IMR-90 (cell line): Measurements from ENCODE around the gene BIK. TPM values are rescaled to one million over a fixed set of nuclear protein-coding genes. Genes with fewer than 3 reads are reported as not detected.

Experiments
- ATAC-seq: fragments of 200-7000 bp; cut with Tn5 transposase; 2 replicates; pipeline ENCODE4 v1.9.1; 2020; ENCODE audit warnings: low read depth, mild to moderate bottlenecking, moderate library complexity
- BruUV-seq: library from RNA; stranded (reverse); fragments of 400-500 nt; replicated peaks from 2 replicates; lab custom pipeline; 2021; lab: Mats Ljungman, UMichigan
- CTCF ChIA-PET: fragments of 300-600 bp; formaldehyde crosslinking; extraction: SDS; loops from one replicate; lab custom pipeline; 2021; ENCODE audit warnings: antibody characterized with exemption; lab: Yijun Ruan, JAX
- POLR2A ChIA-PET: fragments of 300-600 bp; sonication (Branson Sonifier 250); formaldehyde crosslinking; loops from one replicate; lab custom pipeline; 2022; ENCODE audit warnings: antibody characterized with exemption; ENCODE audit not compliant: unreplicated experiment; lab: Charles Lee
- DNase-seq: peaks from one replicate; pipeline ENCODE4 v3.0.0; 2013
- H2AFZ ChIP-seq: replicated peaks from 2 replicates; pipeline ENCODE3; 2013; ENCODE audit warnings: low read length, mild to moderate bottlenecking; ENCODE audit not compliant: poor library complexity
- H2AK5ac ChIP-seq: 2 replicates; pipeline ENCODE4 v1.6.1; 2013; ENCODE audit warnings: low read depth, low read length, inconsistent platforms
- H2AK9ac ChIP-seq: replicated peaks from 2 replicates; pipeline ENCODE3; 2013; ENCODE audit warnings: mild to moderate bottlenecking, low read depth, low read length, moderate library complexity; ENCODE audit not compliant: poor library complexity
- H2BK120ac ChIP-seq: 2 replicates; pipeline ENCODE4 v1.6.1; 2013; ENCODE audit warnings: low read depth, low read length, inconsistent platforms
- H2BK15ac ChIP-seq: 3 replicates; pipeline ENCODE4 v1.6.1; 2013; ENCODE audit warnings: low read depth, low read length, inconsistent platforms
- H2BK20ac ChIP-seq: 2 replicates; pipeline ENCODE4 v1.6.1; 2013; ENCODE audit warnings: low read depth, mild to moderate bottlenecking, inconsistent platforms, low read length, moderate library complexity
- H2BK5ac ChIP-seq: 2 replicates; pipeline ENCODE4 v1.6.1; 2013; ENCODE audit warnings: mild to moderate bottlenecking, low read depth, low read length, inconsistent platforms; ENCODE audit not compliant: poor library complexity, severe bottlenecking
- H3K14ac ChIP-seq: replicated peaks from 2 replicates; pipeline ENCODE4 v1.6.1; 2013; ENCODE audit warnings: low read depth, low read length, inconsistent platforms
- H3K18ac ChIP-seq: 2 replicates; pipeline ENCODE4 v1.6.1; 2013; ENCODE audit warnings: low read depth, low read length, control low read depth
- H3K23ac ChIP-seq: 2 replicates; pipeline ENCODE4 v1.6.1; 2013; ENCODE audit warnings: low read depth, low read length, inconsistent platforms
- H3K27ac ChIP-seq: 2 replicates; pipeline ENCODE4 v1.5.1; 2013; ENCODE audit warnings: mild to moderate bottlenecking, control low read depth, low read length; ENCODE audit not compliant: insufficient read depth
- H3K27me3 ChIP-seq: 2 replicates; pipeline ENCODE4 v1.6.1; 2013; ENCODE audit warnings: low read length; ENCODE audit not compliant: control insufficient read depth, insufficient read depth
- H3K36me3 ChIP-seq: 2 replicates; pipeline ENCODE4 v1.6.1; 2013; ENCODE audit warnings: low read length, mixed read lengths; ENCODE audit not compliant: control insufficient read depth, insufficient read depth
- H3K4ac ChIP-seq: 2 replicates; pipeline ENCODE4 v1.6.1; 2013; ENCODE audit warnings: low read depth, low read length, inconsistent platforms
- H3K4me1 ChIP-seq: 2 replicates; pipeline ENCODE4 v1.6.1; 2013; ENCODE audit warnings: low read length, mixed read lengths; ENCODE audit not compliant: control insufficient read depth, insufficient read depth
- H3K4me2 ChIP-seq: 2 replicates; pipeline ENCODE4 v1.6.1; 2013; ENCODE audit warnings: low read depth, mild to moderate bottlenecking, control low read depth, low read length, moderate library complexity
- H3K4me3 ChIP-seq: 2 replicates; pipeline ENCODE4 v1.5.1; 2013; ENCODE audit warnings: low read depth, mild to moderate bottlenecking, control low read depth, low read length, moderate library complexity; ENCODE audit not compliant: insufficient read depth
- H3K56ac ChIP-seq: 2 replicates; pipeline ENCODE4 v1.6.1; 2013; ENCODE audit warnings: low read length, inconsistent platforms; ENCODE audit not compliant: insufficient read depth; ENCODE audit errors: extremely low read depth
- H3K79me1 ChIP-seq, 2 experiments: 2 replicates each; pipeline ENCODE4 v1.6.1; 2013; ENCODE audit warnings: low read length in 2 of 2, inconsistent platforms in 1 of 2, low read depth in 1 of 2
- H3K9ac ChIP-seq: 2 replicates; pipeline ENCODE4 v1.6.1; 2013; ENCODE audit warnings: low read depth, low read length, control low read depth
- H3K9me1 ChIP-seq: 2 replicates; pipeline ENCODE4 v1.6.1; 2013; ENCODE audit warnings: low read length, inconsistent platforms; ENCODE audit not compliant: insufficient read depth
- H3K9me3 ChIP-seq: 2 replicates; pipeline ENCODE4 v1.6.1; 2013; ENCODE audit warnings: low read length; ENCODE audit not compliant: control insufficient read depth, insufficient read depth
- H4K20me1 ChIP-seq: 2 replicates; pipeline ENCODE4 v1.6.1; 2013; ENCODE audit warnings: low read length, inconsistent platforms; ENCODE audit not compliant: insufficient read depth
- H4K5ac ChIP-seq: 2 replicates; pipeline ENCODE4 v1.6.1; 2013; ENCODE audit warnings: mild to moderate bottlenecking, low read depth, low read length, control low read depth
- H4K8ac ChIP-seq, 2 experiments: 2 replicates each; pipeline ENCODE4 v1.6.1; 2013; ENCODE audit warnings: low read depth in 2 of 2, low read length in 2 of 2, control low read depth in 1 of 2, inconsistent platforms in 1 of 2
- H4K91ac ChIP-seq: 2 replicates; pipeline ENCODE4 v1.6.1; 2013; ENCODE audit warnings: low read depth, low read length, inconsistent platforms; ENCODE audit not compliant: insufficient read depth
- CEBPB ChIP-seq: IDR thresholded peaks from 2 replicates; pipeline ENCODE4 v1.6.1; 2012; ENCODE audit warnings: low read depth, low read length, improper control_type of control experiment
- CHD1 ChIP-seq: IDR thresholded peaks from 2 replicates; pipeline ENCODE4 v1.6.1; 2012; ENCODE audit warnings: low read depth, low read length, improper control_type of control experiment
- CTCF ChIP-seq: conservative IDR thresholded peaks from 2 replicates; pipeline ENCODE4 v1.5.1; 2012; ENCODE audit warnings: mild to moderate bottlenecking, low read depth, low read length, improper control_type of control experiment
- ELK1 ChIP-seq: fragments of 150-350 bp; IDR thresholded peaks from 2 replicates; pipeline ENCODE4 v1.6.1; 2016; ENCODE audit warnings: low read depth, mild to moderate bottlenecking, low read length, moderate library complexity, borderline replicate concordance
- FOS ChIP-seq: fragments of 150-350 bp; IDR thresholded peaks from 2 replicates; pipeline ENCODE4 v1.6.1; 2016; ENCODE audit warnings: low read depth, low read length
- MAFK ChIP-seq: IDR thresholded peaks from 2 replicates; pipeline ENCODE4 v1.6.1; 2012; ENCODE audit warnings: low read depth, low read length, improper control_type of control experiment
- MAZ ChIP-seq: IDR thresholded peaks from 2 replicates; pipeline ENCODE4 v1.6.1; 2012; ENCODE audit warnings: low read depth, mild to moderate bottlenecking, low read length, improper control_type of control experiment, moderate library complexity, borderline replicate concordance
- MXI1 ChIP-seq: IDR thresholded peaks from 2 replicates; pipeline ENCODE4 v1.6.1; 2012; ENCODE audit warnings: low read depth, mild to moderate bottlenecking, low read length, moderate library complexity, borderline replicate concordance
- NFE2L2 ChIP-seq: fragments of 150-350 bp; IDR thresholded peaks from 2 replicates; pipeline ENCODE4 v1.6.1; 2016; ENCODE audit warnings: low read depth, mild to moderate bottlenecking, low read length
- POLR2A ChIP-seq: IDR thresholded peaks from 2 replicates; pipeline ENCODE4 v1.6.1; 2012; ENCODE audit warnings: mild to moderate bottlenecking, low read depth, low read length
- RAD21 ChIP-seq: IDR thresholded peaks from 2 replicates; pipeline ENCODE4 v1.6.1; 2012; ENCODE audit warnings: low read length, improper control_type of control experiment
- RCOR1 ChIP-seq: IDR thresholded peaks from 2 replicates; pipeline ENCODE4 v1.6.1; 2012; ENCODE audit warnings: mild to moderate bottlenecking, low read length, improper control_type of control experiment; ENCODE audit not compliant: insufficient replicate concordance
- RFX5 ChIP-seq: IDR thresholded peaks from 2 replicates; pipeline ENCODE4 v1.8.0; 2012; ENCODE audit warnings: low read depth, mild to moderate bottlenecking, low read length, moderate library complexity
- SMC3 ChIP-seq: fragments of 150-350 bp; IDR thresholded peaks from 2 replicates; pipeline ENCODE4 v1.6.1; 2016; ENCODE audit warnings: low read depth, mild to moderate bottlenecking, antibody characterized with exemption, low read length, moderate library complexity
- USF2 ChIP-seq: fragments of 150-350 bp; IDR thresholded peaks from 2 replicates; pipeline ENCODE4 v1.6.1; 2017; ENCODE audit warnings: mild to moderate bottlenecking, antibody characterized with exemption, low read length, low read depth
- WGBS, 2 experiments: methylation state at CpG; one replicate each; pipeline versions ENCODE4 v1.1.5 to v1.1.7; 2013; ENCODE audit warnings: missing lambda C conversion rate in 2 of 2; ENCODE audit not compliant: insufficient read length in 1 of 2; ENCODE audit errors: extremely low coverage in 2 of 2; 5-methylcytosine and 5-hydroxymethylcytosine counted together
- dilution Hi-C: fragments of 300-500 bp; cut with HindIII; formaldehyde crosslinking; loops from one replicate; pipeline ENCODE4 v1.14.3; 2018; ENCODE audit warnings: low sequenced_read_pairs; ENCODE audit not compliant: unreplicated experiment
- in situ Hi-C: fragments of 300-500 bp; cut with MboI; formaldehyde crosslinking; loops from 3 replicates; pipeline ENCODE4 v1.14.3; 2019; ENCODE audit warnings: low sequenced_read_pairs, inconsistent platforms, mixed read lengths
- intact Hi-C: fragments of 100-400 bp; cut with micrococcal nuclease; formaldehyde crosslinking; loops from 2 replicates; pipeline ENCODE4 v1.10.0; 2022
- polyA plus RNA-seq, 3 experiments: library from polyadenylated mRNA; depleted of rRNA; stranded (reverse); fragments of >200 nt; gene quantifications; 2 replicates each; pipeline ENCODE4 v1.2.3, GENCODE V29; 2012; ENCODE audit warnings: low replicate concordance in 1 of 3
- total RNA-seq: library from RNA; depleted of rRNA; stranded (reverse); fragments of >200 nt; gene quantifications from 2 replicates; pipeline ENCODE4 v1.2.3, GENCODE V29; 2012

Gene BIK
- total and polyA plus RNA-seq, 2 of the 4 experiments (the other 2 are of a cell fraction): 0.18 TPM; not detected in 1

GRCh38 chr22:43176090-43176489 lies 65.5 kb downstream of the BIK start:
- no peak overlapping the region for H3K4me2 ChIP-seq
- H3K9me1 ChIP-seq: no peaks in the 10 kb centered on the region; the same call in 1 of the 2 replicates
- H3K36me3 ChIP-seq: peaks cover 50% of the 10 kb centered on the region
- ATAC-seq (no peak), DNase-seq (no peak)
- TF ChIP-seq RAD21 (no peak), MAFK (no peak), MAZ (no peak), RFX5 (no peak), CEBPB (no peak), NFE2L2 (no peak), CTCF (no peak), CHD1 (no peak), FOS (no peak), SMC3 (no peak), MXI1 (no peak), ELK1 (no peak), RCOR1 (no peak), POLR2A (no peak), USF2 (no peak)
- H3K9ac ChIP-seq: no peak overlapping the region
- no peak overlapping the region for H2BK5ac ChIP-seq
- H3K9me3 ChIP-seq: no peaks in the 10 kb centered on the region
- 100% methylated on average over 2 of the region's 15 CpGs; no CpG with 5 or more reads in 1 of the 2 experiments for WGBS, 2 experiments
- POLR2A ChIA-PET: no interaction called here
- H3K23ac ChIP-seq: no peak overlapping the region
- H3K27me3 ChIP-seq: no peaks in the 10 kb centered on the region
- no TSS peak for BruUV-seq
- no peak overlapping the region for H3K4ac ChIP-seq
- H4K20me1 ChIP-seq: no peaks in the 10 kb centered on the region; the same call in 1 of the 2 replicates
- no peak overlapping the region for H4K5ac ChIP-seq
- H2BK120ac ChIP-seq: no peak overlapping the region
- CTCF ChIA-PET: interaction anchor here (0.8 kb wide), 1 partner anchor 13 kb away, joined by 3 read pairs; no protein-coding TSS in a partner anchor
- H2AFZ ChIP-seq: no peak overlapping the region
- no peak overlapping the region for H2BK15ac ChIP-seq
- no peak overlapping the region for H2BK20ac ChIP-seq
- intact Hi-C loops (no loop called here), dilution Hi-C loops (no loop called here), in situ Hi-C loops (no loop called here)
- H4K8ac ChIP-seq: no peak overlapping the region
- no peak overlapping the region for H2AK5ac ChIP-seq
- H3K4me3 ChIP-seq: no peak overlapping the region
- H3K79me1 ChIP-seq: peaks cover 0 to 2% of the 10 kb centered on the region in 2 experiments; a peak in 1 of 4 replicates
- no peak overlapping the region for H3K18ac ChIP-seq
- H2AK9ac ChIP-seq: no peak overlapping the region
- no peak overlapping the region for H4K91ac ChIP-seq
- H3K4me1 ChIP-seq: no peaks in the 10 kb centered on the region
- H3K14ac ChIP-seq: no peak overlapping the region
- no peak overlapping the region for H3K56ac ChIP-seq
- no peak overlapping the region for H3K27ac ChIP-seq
